Heart left ventricle (tissue), 16 donors: Measurements from ENCODE around the gene ZWILCH. TPM values are rescaled to one million over a fixed set of nuclear protein-coding genes. Genes with fewer than 3 reads are reported as not detected.

ENCODE experiments used
- ATAC-seq, 4 donors: fragments of 200-7000 bp; cut with Tn5 transposase; one replicate each; pipeline ENCODE4 v1.9.1; 2020 to 2022; ENCODE audit warnings: moderate library complexity in 4 of 4, mild to moderate bottlenecking in 3 of 4, moderate number of reproducible peaks in 1 of 4
- DNase-seq, 5 donors: peaks; one replicate each; pipeline ENCODE4 v3.0.0-alpha.2; 2020
- H3K27ac ChIP-seq, 12 donors: fragments of 200-600 bp; sonication (generic) in 4 of 12; one replicate each; pipeline versions ENCODE4 v1.5.0 to v1.8.0; 2016 to 2022; ENCODE audit warnings: mild to moderate bottlenecking in 2 of 12
- H3K27me3 ChIP-seq, 9 donors: fragments of 200-600 bp; sonication (generic) in 2 of 9; one replicate each; pipeline versions ENCODE4 v1.5.1 to v1.8.0; 2016 to 2022; ENCODE audit warnings: mild to moderate bottlenecking in 3 of 9
- H3K36me3 ChIP-seq, 9 donors: fragments of 200-600 bp; sonication (generic) in 2 of 9; one replicate each; pipeline versions ENCODE4 v1.5.0 to v1.8.0; 2018 to 2022; ENCODE audit warnings: mild to moderate bottlenecking in 2 of 9
- H3K4me1 ChIP-seq, 12 donors: fragments of 200-600 bp; sonication (generic) in 4 of 12; one replicate each; pipeline versions ENCODE4 v1.5.0 to v1.8.0; 2016 to 2022; ENCODE audit warnings: mild to moderate bottlenecking in 3 of 12
- H3K4me3 ChIP-seq, 12 donors: fragments of 200-600 bp; sonication (generic) in 4 of 12; one replicate each; pipeline versions ENCODE4 v1.5.0 to v1.8.0; 2017 to 2022; ENCODE audit warnings: mild to moderate bottlenecking in 9 of 12, moderate library complexity in 4 of 12
- H3K9me3 ChIP-seq, 12 donors: fragments of 200-600 bp; sonication (generic) in 4 of 12; one replicate each; pipeline versions ENCODE4 v1.5.0 to v1.8.0; 2016 to 2022; ENCODE audit warnings: mild to moderate bottlenecking in 1 of 12
- CTCF ChIP-seq, 12 donors: fragments of 200-600 bp; sonication (generic) in 4 of 12; IDR thresholded peaks; one replicate each; pipeline versions ENCODE4 v1.5.0 to v1.8.0; 2018 to 2022; ENCODE audit warnings: antibody characterized with exemption in 12 of 12, mild to moderate bottlenecking in 5 of 12
- POLR2A ChIP-seq, 2 donors: fragments of 450-650 bp; IDR thresholded peaks; one replicate each; pipeline ENCODE4 v1.6.1; 2017; ENCODE audit warnings: antibody characterized with exemption in 2 of 2, mild to moderate bottlenecking in 2 of 2, moderate library complexity in 2 of 2
- WGBS, 4 donors: extraction: QIAGEN DNeasy Blood & Tissue Kit in 2 of 4; methylation state at CpG; one replicate each; pipeline versions ENCODE4 v1.1.5 to v1.1.7; 2013 to 2018; 5-methylcytosine and 5-hydroxymethylcytosine counted together
- intact Hi-C, 10 donors: fragments of 100-400 bp; cut with DNase I; formaldehyde crosslinking; loops; one replicate each; pipeline versions ENCODE4 v1.11.1 to v1.14.2; 2022
- microRNA-seq, 4 donors: library from miRNA; unstranded; fragments of <30 nt; microRNA quantifications; one replicate each; pipeline versions ENCODE4 to v1.2.0, GENCODE V29; 2017 to 2020
- polyA plus RNA-seq, 2 donors: library from polyadenylated mRNA; stranded (reverse); fragments of 200-250 nt; gene quantifications; one replicate each; pipeline ENCODE4 v1.2.3, GENCODE V29; 2013
- total RNA-seq, 9 donors: library from RNA; depleted of rRNA in 2 of 9; stranded (reverse); fragments of >200 nt in 2 of 9; fragmentation: NEBNext Ultra II Directional in 3 of 9; extraction: Animal tissue kit (Norgen Biotek cat#: 25700) in 3 of 9; gene quantifications; one replicate each; pipeline versions ENCODE4 v1.1.0 to v1.2.4, GENCODE V29; 2016 to 2023
- donor health status: ischemic (EF 13 %, LVEDD 7.1; RV severe dilation, severe dysfunction).
- donor health status: healthy with polysubstance abuse.
- donor health status: DM: no; HTN: yes; CAD: no.
- donor health status: DM: no; HTN: no; CAD: no.
- donor health status: ischemic (EF 25% LVEDD 6.9; RV normal size, moderate dysfunction).
- donor health status: ischemic (EF 25% LVEDD 5.7; RV mildly dilated, moderate dysfunction).
- donor health status: healthy.
- donor health status: DM: yes; HTN: yes; CAD: no.
- donor health status: ischemic (EF 35%, LVEDD 5.7; RV mildly dilated, moderate dysfunction).
- donor health status: nonischemic (EF 11% LVEDD 7.7; RV severe dilation, severe dysfunction).
- donor health status: DM: yes; HTN: yes; CAD: no.
- donor health status: PGD.
- donor health status: ischemic (EF 29% LVEDD 5.4; RV normal size, mild dysfunction).
- donor health status: nonischemic (EF 23%, LVEDD 6.1; RV moderate dilation, normal function).

Gene ZWILCH
- total and polyA plus RNA-seq, 11 donors, result 0.53 to 5.4 (median 2.6) TPM

GRCh38 chr15:66598095-66598815 lies 93.1 kb downstream of the ZWILCH start:
- Histone ChIP-seq H3K27me3 (no peaks in the 10 kb centered on the region), H3K9me3 (no peaks in the 10 kb centered on the region), H3K4me3 (no peak overlapping the region), H3K36me3 (no peaks in the 10 kb centered on the region), H3K4me1 (peaks cover 0 to under 1% (median 0%) of the 10 kb centered on the region in 12 donors), H3K27ac (no peak overlapping the region)
- ATAC-seq (no peak), DNase-seq (peak in 1 of 5 donors; percentile 34)
- WGBS, 4 donors, result 82 to 87% (median 85%) methylated on average over 14 of the region's 14 CpGs
- no peak for TF ChIP-seq CTCF (IDR thresholded peaks at IDR 0.05)
- no peak for TF ChIP-seq POLR2A (IDR thresholded peaks at IDR 0.05)
- intact Hi-C loops, result no loop called here

Small RNAs within 50 kb of the gene (microRNA-seq; reads per million reads assigned to microRNA genes)
- gene MIR4512, result 0 to 0.32 (median 0) reads per million in 4 donors

Other genes starting within 250 kb of the ZWILCH start
- gene DIS3L, start 211.8 kb upstream of the ZWILCH start, total RNA-seq, result 10 to 100 TPM; 26.7 to 62.5 (median 35.7) TPM
- gene DIS3L, start 211.8 kb upstream of the ZWILCH start, polyA plus RNA-seq, result 10 to 100 TPM; 13.0 to 16.0 TPM
- 1 to 10 TPM; 1.9 to 6.2 (median 3.8) TPM for gene TIPIN, start 148.6 kb upstream of the ZWILCH start, total RNA-seq
- 1 to 10 TPM; 2.2 to 5.9 TPM for gene TIPIN, start 148.6 kb upstream of the ZWILCH start, polyA plus RNA-seq
- gene MAP2K1, start 118.4 kb upstream of the ZWILCH start, total RNA-seq, result 100 to 1,000 TPM in 2 of 9 donors, 10 to 100 TPM in 7; 34.6 to 134 (median 39.3) TPM
- gene MAP2K1, start 118.4 kb upstream of the ZWILCH start, polyA plus RNA-seq, result 100 to 1,000 TPM in 1 of 2 donors, 10 to 100 TPM in 1; 15.8 to 164 TPM
- 10 to 100 TPM; 25.4 to 38.6 (median 28.3) TPM for gene SNAPC5, start 7.6 kb upstream of the ZWILCH start, total RNA-seq
- gene SNAPC5, start 7.6 kb upstream of the ZWILCH start, polyA plus RNA-seq, result 10 to 100 TPM; 30.0 to 59.5 TPM
- 1,000 to 10,000 TPM; 1,009 to 1,685 (median 1,364) TPM for gene RPL4, start 471 bp upstream of the ZWILCH start, total RNA-seq
- 1,000 to 10,000 TPM; 1,143 to 4,065 TPM for gene RPL4, start 471 bp upstream of the ZWILCH start, polyA plus RNA-seq
- gene LCTL, start 60.7 kb downstream of the ZWILCH start, total RNA-seq, result not detected
- not detected for gene LCTL, start 60.7 kb downstream of the ZWILCH start, polyA plus RNA-seq
- 10 to 100 TPM; 14.4 to 65.9 (median 20.8) TPM for gene SMAD6, start 196.9 kb downstream of the ZWILCH start, total RNA-seq
- gene SMAD6, start 196.9 kb downstream of the ZWILCH start, polyA plus RNA-seq, result 10 to 100 TPM; 10.4 to 19.0 TPM